ENCODE results near the gene CACHD1.

DNA sequence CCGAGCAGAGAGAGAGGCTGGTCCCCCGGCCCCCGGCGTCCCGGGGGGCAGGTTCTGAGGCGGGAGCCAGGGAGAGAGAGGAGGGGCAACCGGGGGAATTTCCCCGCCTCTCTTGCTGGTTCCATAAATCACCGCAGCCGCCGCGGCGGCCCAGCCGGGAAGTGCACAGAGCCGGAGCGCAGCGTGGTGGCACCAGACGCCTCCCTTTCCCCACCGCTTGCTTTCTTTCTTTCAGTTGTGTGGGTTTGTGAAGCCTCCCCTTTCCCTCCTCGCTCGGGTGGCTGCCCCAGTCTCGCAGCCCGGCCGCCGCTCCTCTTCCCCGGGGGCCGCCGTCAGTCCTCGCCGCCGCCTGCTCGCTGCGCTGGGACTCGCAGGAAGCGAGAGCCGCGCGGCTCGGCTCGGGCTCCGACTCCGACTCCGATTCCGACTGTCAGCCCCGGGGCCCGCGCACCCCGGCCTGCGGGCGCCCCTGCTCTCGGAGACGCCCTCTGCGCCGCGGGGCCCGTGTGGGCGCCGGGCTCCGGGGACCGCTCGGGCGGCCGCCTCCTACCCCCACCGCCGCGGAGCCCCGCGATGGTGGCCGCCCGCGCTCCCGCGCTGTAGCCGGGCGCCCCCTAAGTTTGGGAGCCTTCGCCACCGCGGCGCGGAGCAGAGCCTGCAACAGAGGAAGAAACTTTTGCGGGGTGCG, at the start of gene CACHD1:
- TF ChIP-seq CTCF (IDR thresholded peaks at IDR 0.05 in 4 of 5, conservative IDR thresholded peaks at IDR 0.05 in 1 of 5) (peak; percentile 21 to 56 (median 32)), POLR2A (IDR thresholded peaks at IDR 0.05) (peak in 1 of 2 donors; percentile 31)

All from gastrocnemius medialis (tissue), 4 donors.